HG03571 (cell line): Measurements from ENCODE around the gene SARDH.

Experiments
- ATAC-seq: cut with Tn5 transposase; IDR thresholded peaks from one replicate; pipeline ENCODE4 v1.9.1; 2021; ENCODE audit not compliant: unreplicated experiment

The SARDH gene

GRCh38 chr9:133737774-133738639, at the start of gene SARDH:
Gene SARDH, minus strand, starts transcription at chr9:133738352. Its CDS starts 4,179 bp downstream, at chr9:133734173.
- ATAC-seq, result no peak

DNA sequence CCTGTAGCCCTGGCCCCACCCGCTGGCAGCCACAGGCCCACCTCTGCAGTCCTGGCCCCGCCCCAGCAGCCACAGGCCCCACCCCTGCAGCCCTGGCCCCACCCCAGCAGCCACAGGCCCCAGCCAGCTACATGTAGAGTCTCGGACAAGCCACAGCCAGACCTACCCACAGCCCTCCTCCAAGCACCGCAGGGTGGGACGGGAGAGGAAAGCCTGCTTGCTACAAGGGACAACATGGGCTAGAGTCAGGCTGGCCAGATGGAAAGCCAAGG, 49.5 kb upstream of the SARDH start:
- ATAC-seq, result no peak

DNA sequence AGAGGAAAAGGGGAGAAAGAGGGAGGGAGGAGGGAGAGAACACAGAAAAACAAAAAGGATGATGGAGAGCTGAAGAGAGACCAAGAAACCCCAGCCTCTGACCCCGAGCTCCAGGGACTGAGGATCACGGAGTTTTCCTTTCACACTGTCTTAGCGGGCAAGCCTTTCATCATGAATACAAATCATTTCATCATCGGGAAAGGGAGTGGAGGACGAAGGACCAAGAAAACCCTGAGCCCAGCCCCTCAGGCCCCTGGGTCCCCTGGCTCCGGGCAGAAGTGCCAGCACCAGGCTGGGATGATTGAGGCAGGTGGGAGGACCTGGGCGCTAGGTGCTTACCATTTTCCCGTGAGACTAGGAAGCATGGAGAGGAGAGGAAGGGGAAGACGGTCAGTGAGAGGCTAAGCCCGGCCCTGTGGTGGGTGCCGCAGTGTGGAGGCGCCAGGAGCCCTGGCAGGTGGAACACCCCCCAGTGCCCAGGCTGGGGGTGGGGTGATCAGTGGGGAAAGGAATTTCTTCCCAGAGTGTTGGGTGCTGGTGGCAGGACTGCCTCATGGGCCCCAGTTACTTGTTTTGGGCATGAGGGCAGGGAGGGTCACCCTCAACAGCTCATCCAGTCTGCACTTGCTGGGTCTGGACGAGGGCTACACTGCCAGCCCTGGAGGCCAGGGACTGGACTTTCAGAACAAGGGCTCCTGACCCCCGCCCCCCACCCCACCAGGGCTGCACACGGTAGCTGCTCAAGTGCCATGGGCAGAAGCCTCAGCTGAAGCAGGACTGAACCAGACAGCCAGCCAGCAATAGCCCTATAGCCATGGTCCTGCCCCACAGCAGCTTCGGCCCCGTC, 49.0 kb upstream of the SARDH start:
- no peak for ATAC-seq

DNA sequence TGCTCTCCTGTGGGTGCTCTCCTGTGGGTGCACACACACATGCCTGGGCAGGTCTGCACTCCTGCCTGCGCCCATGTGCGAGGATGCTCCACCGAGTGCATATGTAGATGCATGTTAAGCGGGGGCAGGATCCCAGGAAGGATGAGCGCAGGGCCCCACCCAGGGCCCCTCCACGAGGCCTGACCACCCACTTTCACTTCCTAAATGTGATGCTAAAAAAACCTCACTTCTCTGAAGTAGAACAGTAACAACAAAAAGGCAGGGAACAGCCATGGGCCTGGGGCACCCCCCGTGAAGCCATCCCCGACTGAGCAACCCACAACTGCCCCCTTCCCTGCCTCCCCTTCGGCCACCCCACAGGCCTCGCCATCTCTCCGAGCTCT, 48.2 kb upstream of the SARDH start:
- ATAC-seq, result no peak

DNA sequence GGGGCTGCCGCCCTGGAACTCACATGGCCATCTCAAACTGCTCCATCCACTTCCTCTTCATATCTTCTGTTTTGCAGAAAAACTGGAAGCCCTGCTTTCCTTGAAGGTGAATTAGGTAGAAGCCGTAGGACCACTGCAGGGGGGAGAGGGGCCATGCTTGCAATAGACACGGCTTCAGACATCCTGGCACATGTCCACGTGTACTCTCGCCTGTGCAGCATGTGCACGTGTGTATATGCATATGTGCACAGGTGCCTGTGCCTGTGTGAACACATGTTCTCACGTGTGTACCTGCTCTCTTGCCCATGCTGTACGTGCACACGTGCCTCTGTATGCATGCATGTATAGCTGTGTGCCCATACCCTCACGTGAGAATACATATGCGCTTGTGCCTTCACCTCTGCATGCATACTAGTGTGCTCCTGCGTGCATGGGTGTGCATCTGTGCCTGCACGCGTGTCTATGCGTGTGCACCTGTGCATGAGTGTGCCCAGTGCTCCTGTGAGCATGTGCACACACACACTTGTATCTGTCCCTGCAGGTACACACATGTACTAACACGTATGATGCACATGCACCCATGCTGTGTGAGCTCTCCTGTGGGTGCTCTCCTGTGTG, 47.7 kb upstream of the SARDH start:
- no peak for ATAC-seq

DNA sequence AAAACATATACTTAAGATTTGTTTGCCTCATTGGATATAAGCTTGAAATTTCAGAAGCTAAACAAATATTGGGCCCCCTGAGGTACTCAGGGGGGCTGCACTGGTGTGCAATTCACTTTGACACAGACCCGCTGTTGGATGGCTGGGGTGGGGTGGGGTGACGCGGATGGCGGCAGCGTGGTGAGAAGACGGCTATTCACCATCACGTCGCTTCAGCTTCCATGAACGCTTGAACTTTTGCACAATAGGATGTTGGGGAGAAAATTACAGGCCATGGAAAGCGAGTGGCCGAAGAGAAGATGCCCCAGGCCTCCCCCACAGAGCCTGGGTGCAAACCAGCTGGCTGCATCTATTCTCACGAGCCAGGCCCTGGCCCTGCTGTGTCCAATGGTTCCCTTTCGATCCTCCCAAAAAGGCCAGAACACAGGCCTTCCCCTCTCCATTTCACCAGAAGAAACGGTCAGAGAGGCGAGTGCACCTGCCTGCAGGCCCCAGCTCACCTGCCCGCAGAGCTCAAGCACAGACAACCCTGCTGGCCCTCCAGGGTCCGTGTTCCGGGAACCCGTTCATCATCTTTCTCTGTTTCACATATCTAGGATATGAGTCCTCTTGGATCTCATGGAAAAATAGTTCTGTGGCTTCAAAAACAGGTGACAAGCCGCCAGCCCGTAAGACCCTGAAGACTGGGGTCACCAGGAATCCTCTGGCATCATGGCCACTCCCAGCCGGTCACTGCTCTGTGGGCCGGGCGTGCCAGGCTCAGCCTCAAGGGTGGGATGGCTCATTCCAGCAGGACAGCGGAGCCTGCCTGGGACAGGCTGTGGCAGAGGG, 46.8 kb upstream of the SARDH start:
- ATAC-seq, result no peak

DNA sequence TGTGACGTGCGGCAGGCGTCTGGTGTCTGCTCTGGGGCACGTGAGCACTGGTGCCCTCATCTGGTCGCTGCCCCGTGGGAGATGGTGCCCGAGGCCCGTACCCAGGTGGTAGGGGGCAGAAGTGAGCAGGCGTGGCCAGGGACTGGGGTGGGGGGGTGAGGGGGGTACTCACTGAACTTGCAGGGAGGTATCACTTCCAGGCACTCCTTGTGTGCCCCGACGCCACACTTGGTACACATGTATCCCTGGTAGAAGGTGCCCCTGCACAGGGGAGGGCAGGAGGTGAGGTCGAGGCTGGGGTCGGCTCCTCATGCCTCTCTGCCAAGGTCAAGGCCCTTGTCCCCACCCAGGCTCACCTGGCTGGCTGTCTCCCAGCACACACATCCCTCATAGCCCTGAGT, 45.2 kb upstream of the SARDH start:
- ATAC-seq, result no peak

DNA sequence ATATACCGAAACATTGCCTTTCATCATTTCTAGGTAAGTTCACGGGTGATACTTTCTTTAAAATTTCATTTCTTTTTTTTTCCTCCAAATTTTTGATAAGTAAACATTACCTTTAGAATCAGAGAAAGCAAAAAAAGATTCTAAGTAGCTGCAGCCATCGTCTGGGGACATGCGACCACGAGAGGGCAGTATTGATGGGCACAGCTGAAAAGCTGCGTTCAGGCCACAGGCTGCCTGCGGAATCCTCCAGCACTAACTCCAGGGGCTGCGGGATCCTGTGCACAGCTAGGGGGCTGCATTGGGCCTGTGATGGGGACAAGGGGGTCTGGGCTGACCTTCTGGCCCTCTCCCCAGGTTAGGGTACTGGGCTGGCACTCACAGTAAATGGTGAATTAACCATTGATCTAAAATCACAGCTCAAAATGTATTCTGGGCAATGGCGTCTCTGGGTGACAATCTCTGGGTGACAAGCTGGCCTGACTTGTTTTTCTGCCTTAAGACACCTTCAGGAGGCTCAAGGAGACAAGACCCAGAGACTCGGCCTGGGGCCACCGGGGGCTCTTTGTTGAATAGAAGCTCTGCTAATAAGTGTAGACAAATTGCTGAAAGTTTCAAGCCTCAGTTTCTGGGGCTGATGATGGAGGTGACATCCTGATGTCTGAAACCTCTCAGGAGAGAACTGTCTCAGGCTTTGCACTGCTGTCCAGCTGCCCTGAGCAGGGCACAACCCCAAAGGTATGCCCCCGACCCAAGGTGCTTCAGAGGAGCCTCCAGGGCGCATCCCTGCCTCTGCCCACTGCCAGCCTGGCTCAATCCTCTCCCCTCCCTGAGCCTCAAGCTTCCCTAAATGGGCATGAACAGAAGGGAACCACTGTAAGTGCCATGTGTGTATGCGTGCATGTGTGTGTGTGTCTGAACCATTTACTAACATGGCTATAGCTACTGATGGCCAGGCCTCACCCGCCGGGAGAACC, 44.3 kb upstream of the SARDH start:
- ATAC-seq, result no peak

GRCh38 chr9:133781828-133782135, 43.6 kb upstream of the SARDH start:
- ATAC-seq, result no peak

DNA sequence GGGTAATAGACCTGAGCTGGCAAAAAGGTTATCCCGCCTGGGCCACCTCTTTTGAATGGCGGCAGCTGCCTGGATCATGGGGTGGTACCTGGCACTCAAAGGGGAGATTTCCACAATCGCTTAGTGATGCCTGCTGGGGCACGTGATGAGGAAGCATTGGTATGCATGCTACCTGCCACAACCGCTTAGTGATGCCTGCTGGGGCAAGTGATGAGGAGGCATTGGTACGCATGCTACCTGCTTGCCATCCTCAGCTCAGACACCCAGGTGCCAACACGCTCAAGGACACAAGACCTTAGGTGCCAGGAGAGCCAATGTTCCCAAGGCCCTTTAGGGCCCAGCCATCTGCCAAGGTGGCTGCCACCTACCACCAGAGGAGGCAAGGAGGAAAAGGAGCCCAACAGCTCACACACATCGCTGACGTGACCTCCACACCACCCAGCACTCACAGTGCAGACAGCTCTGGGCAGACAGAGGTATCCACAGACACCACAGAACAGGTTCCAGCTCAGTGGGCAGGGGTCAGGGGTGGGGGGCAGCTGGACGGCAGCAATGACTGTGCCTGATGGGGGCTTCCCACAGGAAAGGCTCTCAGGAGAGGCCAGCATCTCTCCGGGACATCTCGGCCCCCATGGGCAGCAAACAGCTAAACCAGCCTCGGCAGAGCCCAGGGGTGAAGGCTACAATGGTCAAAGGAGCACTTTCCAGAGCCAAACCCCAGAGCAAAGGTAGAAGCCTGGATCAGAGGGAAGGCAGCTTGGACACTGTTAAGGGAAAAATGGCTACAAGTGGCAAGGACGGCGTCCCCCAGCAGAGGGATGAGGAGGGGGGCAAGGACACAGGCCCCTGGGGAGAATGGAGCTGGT, 43.0 kb upstream of the SARDH start:
- ATAC-seq, result no peak

- ATAC-seq, result no peak
Observed at GRCh38 chr9:133780404-133780945, 42.3 kb upstream of the SARDH start.

- ATAC-seq, result no peak
Observed at GRCh38 chr9:133779516-133780403, 41.6 kb upstream of the SARDH start.

GRCh38 chr9:133779081-133779480, 40.9 kb upstream of the SARDH start:
- no peak for ATAC-seq

GRCh38 chr9:133778336-133779013, 40.3 kb upstream of the SARDH start:
- no peak for ATAC-seq

GRCh38 chr9:133777871-133778270, 39.7 kb upstream of the SARDH start:
- no peak for ATAC-seq

GRCh38 chr9:133777068-133777791, 39.1 kb upstream of the SARDH start:
- ATAC-seq, result no peak
